ENCODE results near the gene NUP93. TPM values are rescaled to one million over a fixed set of nuclear protein-coding genes. Genes with fewer than 3 reads are reported as not detected.

The NUP93 gene
- total RNA-seq, 1 experiment from 2014 or later: 165 TPM

DNA sequence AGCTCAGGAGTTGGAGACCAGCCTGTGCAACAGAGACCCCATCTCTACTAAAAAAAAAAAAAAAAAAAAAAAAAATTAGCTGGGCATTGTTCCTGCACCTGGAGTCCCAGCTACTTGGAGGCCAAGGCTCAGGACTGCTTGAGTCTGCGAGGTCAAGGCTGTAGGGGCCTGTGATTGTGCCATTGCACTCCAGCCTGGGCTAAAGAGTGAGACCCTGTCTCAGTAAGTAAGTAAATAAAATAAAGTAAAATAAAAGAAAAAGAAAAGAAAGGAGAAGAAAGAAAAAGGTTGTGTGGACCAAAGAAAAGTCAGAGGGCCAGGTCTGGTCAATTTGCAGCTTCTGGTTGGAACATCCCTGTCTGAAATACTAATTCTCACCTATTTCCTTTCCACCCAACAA lies 29.3 kb upstream of the NUP93 start:
- H3K56ac ChIP-seq (ENCODE audit: insufficient read length, low read depth, low read length): no peak overlapping the region
- H3K23me2 ChIP-seq (ENCODE audit: insufficient read length, low read depth, low read length, poor library complexity, severe bottlenecking): no peaks in the 10 kb centered on the region
- no peaks in the 10 kb centered on the region for H3K27me3 ChIP-seq (ENCODE audit: insufficient read depth, low read length)
- H2AFZ ChIP-seq (ENCODE audit: low read length): no peak overlapping the region
- no peak overlapping the region for H3K27ac Mint-ChIP-seq
- H3K79me2 ChIP-seq (ENCODE audit: insufficient read depth, low read length): no peaks in the 10 kb centered on the region
- no peak overlapping the region for H4K8ac ChIP-seq (replicated peaks; ENCODE audit: insufficient read length, low read depth, low read length)
- H3K4ac ChIP-seq (ENCODE audit: low read depth, low read length): no peak overlapping the region
- H3K23ac ChIP-seq (ENCODE audit: insufficient read length, low read depth, low read length): no peak overlapping the region
- H3K4me3 Mint-ChIP-seq: no peak overlapping the region
- H3K18ac ChIP-seq (ENCODE audit: insufficient read length, low read depth, low read length): no peak overlapping the region
- H4K5ac ChIP-seq (ENCODE audit: insufficient read length, low read depth, low read length): no peak overlapping the region
- H3K9ac ChIP-seq (ENCODE audit: extremely low read depth, insufficient read length, low read length): no peak overlapping the region
- peaks cover 0 to 5% (median 5%) of the 10 kb centered on the region in 3 experiments; a peak in 4 of 7 replicates for H3K36me3 Mint-ChIP-seq (ENCODE audit: insufficient read depth in 1 of 3, low read depth in 3 of 3)
- H3T11ph ChIP-seq (ENCODE audit: low read length): no peak overlapping the region
- peaks cover 6% of the 10 kb centered on the region for H3K4me1 ChIP-seq (ENCODE audit: insufficient read depth, low read length)
- peaks cover 11% of the 10 kb centered on the region in 2 experiments for H3K9me3 Mint-ChIP-seq
- no peak overlapping the region for H2BK12ac ChIP-seq (ENCODE audit: insufficient read length, low read depth, low read length)
- H4K20me1 ChIP-seq (ENCODE audit: control insufficient read depth, insufficient read depth, insufficient read length): no peaks in the 10 kb centered on the region
- no peak for DNase-seq
- WGBS (ENCODE audit: extremely low coverage, insufficient read length, low lambda C conversion rate): no CpG with 5 or more reads among the region's 1 CpG
- H2BK5ac ChIP-seq (ENCODE audit: insufficient read length, low read length): no peak overlapping the region
- H3K4me1 Mint-ChIP-seq: peaks cover 9% of the 10 kb centered on the region in 2 experiments
- no peak overlapping the region for H4K91ac ChIP-seq (ENCODE audit: insufficient read length, low read depth, low read length)
- no peaks in the 10 kb centered on the region for H3K9me3 ChIP-seq (ENCODE audit: control insufficient read depth, low read depth, low read length)
- no peak overlapping the region for H3K4me2 ChIP-seq (ENCODE audit: insufficient read depth, insufficient read length, low read length)
- H3K14ac ChIP-seq (ENCODE audit: insufficient read depth, low read length): no peak overlapping the region
- TF ChIP-seq, protein P1, sequence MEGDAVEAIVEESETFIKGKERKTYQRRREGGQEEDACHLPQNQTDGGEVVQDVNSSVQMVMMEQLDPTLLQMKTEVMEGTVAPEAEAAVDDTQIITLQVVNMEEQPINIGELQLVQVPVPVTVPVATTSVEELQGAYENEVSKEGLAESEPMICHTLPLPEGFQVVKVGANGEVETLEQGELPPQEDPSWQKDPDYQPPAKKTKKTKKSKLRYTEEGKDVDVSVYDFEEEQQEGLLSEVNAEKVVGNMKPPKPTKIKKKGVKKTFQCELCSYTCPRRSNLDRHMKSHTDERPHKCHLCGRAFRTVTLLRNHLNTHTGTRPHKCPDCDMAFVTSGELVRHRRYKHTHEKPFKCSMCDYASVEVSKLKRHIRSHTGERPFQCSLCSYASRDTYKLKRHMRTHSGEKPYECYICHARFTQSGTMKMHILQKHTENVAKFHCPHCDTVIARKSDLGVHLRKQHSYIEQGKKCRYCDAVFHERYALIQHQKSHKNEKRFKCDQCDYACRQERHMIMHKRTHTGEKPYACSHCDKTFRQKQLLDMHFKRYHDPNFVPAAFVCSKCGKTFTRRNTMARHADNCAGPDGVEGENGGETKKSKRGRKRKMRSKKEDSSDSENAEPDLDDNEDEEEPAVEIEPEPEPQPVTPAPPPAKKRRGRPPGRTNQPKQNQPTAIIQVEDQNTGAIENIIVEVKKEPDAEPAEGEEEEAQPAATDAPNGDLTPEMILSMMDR (conservative IDR thresholded peaks at IDR 0.05): no peak
- peaks cover 14% of the 10 kb centered on the region for H3K27me3 Mint-ChIP-seq (ENCODE audit: low read depth)
- no peak overlapping the region for H2AK5ac ChIP-seq (ENCODE audit: insufficient read length, low read length)
- no peak overlapping the region for H2BK120ac ChIP-seq (ENCODE audit: low read depth, low read length, poor library complexity, severe bottlenecking)
- H2BK20ac ChIP-seq (ENCODE audit: low read depth, low read length, poor library complexity, severe bottlenecking): no peak overlapping the region
- no peaks in the 10 kb centered on the region for H3K79me1 ChIP-seq (ENCODE audit: insufficient read depth, low read depth, low read length, poor library complexity, severe bottlenecking)
- no peak overlapping the region for H2BK15ac ChIP-seq (ENCODE audit: low read depth, low read length)
- no peak overlapping the region for H3K27ac ChIP-seq (ENCODE audit: insufficient read length, low read depth, low read length)

All from H9 (cell line).